K562 (cell line): ENCODE measurements around the gene ACTL8. TPM values are rescaled to one million over a fixed set of nuclear protein-coding genes. Genes with fewer than 3 reads are reported as not detected.

Experiments
- CEBPB ChIP-seq: fragments of 450-650 bp; IDR thresholded peaks from 2 replicates; pipeline ENCODE4 v1.6.1; 2016; ENCODE audit warnings: missing genetic modification characterization, missing compliant biosample characterization
- DEAF1 ChIP-seq: fragments of 450-650 bp; formaldehyde crosslinking; IDR thresholded peaks from 2 replicates; pipeline ENCODE4 v1.4.0; 2020; ENCODE audit warnings: mild to moderate bottlenecking, moderate library complexity
- MGA ChIP-seq: fragments of 450-650 bp; IDR thresholded peaks from 2 replicates; pipeline ENCODE4 v1.6.1; 2016; ENCODE audit warnings: mild to moderate bottlenecking, moderate library complexity
- SMARCB1 ChIP-seq: IDR thresholded peaks from 2 replicates; pipeline ENCODE4 v1.6.1; 2011; ENCODE audit warnings: improper control_type of control experiment, low read depth; ENCODE audit not compliant: insufficient read length
- SMARCE1 ChIP-seq: fragments of 450-650 bp; IDR thresholded peaks from 2 replicates; pipeline ENCODE4 v1.7.1; 2016; ENCODE audit warnings: mild to moderate bottlenecking
- TRIM25 ChIP-seq: fragments of 450-650 bp; IDR thresholded peaks from 2 replicates; pipeline ENCODE4 v1.7.0; 2016; ENCODE audit warnings: borderline replicate concordance
- ZBTB11 ChIP-seq, 3 experiments: fragments of 200-800 bp in 1 of 3; fragments of 250-450 bp in 1 of 3; fragments of 450-650 bp in 1 of 3; sonication (Bioruptor Pico) in 1 of 3; sonication (Bioruptor generic) in 1 of 3; formaldehyde crosslinking in 1 of 3; IDR thresholded peaks; 2 replicates each; pipeline versions ENCODE4 v1.6.1 to v1.8.0; 2016 to 2022; ENCODE audit warnings: mild to moderate bottlenecking in 2 of 3, missing genetic modification characterization in 2 of 3, missing compliant biosample characterization in 1 of 3, moderate library complexity in 1 of 3
- ZBTB8A ChIP-seq: fragments of 450-650 bp; IDR thresholded peaks from 2 replicates; pipeline ENCODE4 v1.6.1; 2018; ENCODE audit warnings: mild to moderate bottlenecking, moderate library complexity; ENCODE audit not compliant: partially characterized antibody
- ZNF589 ChIP-seq: fragments of 200-800 bp; sonication (Bioruptor generic); IDR thresholded peaks from 2 replicates; pipeline ENCODE4 v1.6.1; 2016; ENCODE audit warnings: low read depth, missing genetic modification characterization, missing compliant biosample characterization
- polyA plus RNA-seq, 8 experiments: library from polyadenylated mRNA; depleted of rRNA in 4 of 8; stranded (reverse) in 5 of 8; unstranded in 3 of 8; fragments of >200 nt; fragmentation: Nextera tagmentation in 2 of 8; fragmentation: Illumina TruSeq in 1 of 8; extraction: Ambion mirVana in 2 of 8; extraction: Trizol in 1 of 8; gene quantifications; 2 replicates each; pipeline versions ENCODE4 v1.2.1 to v1.2.3, GENCODE V29; 2011 to 2014; ENCODE audit warnings: inconsistent platforms in 1 of 8, missing spikeins in 1 of 8
- total RNA-seq, 7 experiments: library from RNA; depleted of rRNA in 6 of 7; stranded (reverse); fragments of >200 nt in 6 of 7; fragmentation: Illumina TruSeq in 2 of 7; extraction: Trizol in 2 of 7; gene quantifications; 2 replicates each; pipeline versions ENCODE4 v1.2.1 to v1.2.3, GENCODE V29; 2011 to 2021; ENCODE audit warnings: low replicate concordance in 1 of 7

The ACTL8 gene
- total and polyA plus RNA-seq, 9 of the 15 experiments (the other 6 are each of a cell fraction or from before 2014, with no cell fraction given) = 0.30 to 3.3 (median 1.6) TPM

GRCh38 chr1:17759114-17759513 is 4.0 kb downstream of the ACTL8 start (continued):
- peak; percentile 87 for TF ChIP-seq MGA
- TF ChIP-seq ZNF589 (CRISPR knock-in tag) = no peak
- TF ChIP-seq TRIM25 = no peak
- TF ChIP-seq SMARCE1 = no peak
- TF ChIP-seq ZBTB8A = no peak
- TF ChIP-seq SMARCB1 = no peak
- no peak for TF ChIP-seq CEBPB (tag)
- no peak for TF ChIP-seq ZBTB11 (CRISPR knock-in tag; IDR thresholded peaks at IDR 0.05)
- no peak for TF ChIP-seq DEAF1 (CRISPR knock-in tag)
